SU-DHL-6 (cell line): ENCODE results near the gene IRF2.

Experiments
- H2AFZ ChIP-seq: fragments of 200-600 bp; sonication (generic); 2 replicates; pipeline ENCODE4 v1.6.1; 2014; ENCODE audit warnings: low read depth, mild to moderate bottlenecking, moderate library complexity, mixed read lengths, antibody characterized with exemption, low read length; ENCODE audit not compliant: severe bottlenecking
- H3F3A ChIP-seq: fragments of 200-600 bp; shearing (Covaris generic); 2 replicates; pipeline ENCODE4 v1.6.0; 2016; ENCODE audit warnings: antibody characterized with exemption, mild to moderate bottlenecking; ENCODE audit not compliant: insufficient read depth
- H3K27ac ChIP-seq: fragments of 200-600 bp; sonication (generic); 2 replicates; pipeline ENCODE4 v1.5.1; 2016; ENCODE audit warnings: low read depth, mild to moderate bottlenecking, low read length, moderate library complexity, mixed read lengths
- H3K27me3 ChIP-seq: fragments of 200-600 bp; sonication (generic), shearing (Covaris generic); 2 replicates; pipeline ENCODE4 v1.6.0; 2014; ENCODE audit warnings: mild to moderate bottlenecking, low read length
- H3K36me3 ChIP-seq: fragments of 200-600 bp; sonication (generic); 2 replicates; pipeline ENCODE4 v1.6.1; 2014; ENCODE audit warnings: mild to moderate bottlenecking, low read length, mixed read lengths
- H3K4me2 ChIP-seq: fragments of 300-600, 200-600 bp; shearing (Covaris generic), sonication (generic); 2 replicates; pipeline ENCODE4 v1.6.0; 2014; ENCODE audit warnings: low read length, low read depth, mild to moderate bottlenecking; ENCODE audit not compliant: poor library complexity, severe bottlenecking
- H3K4me3 ChIP-seq: fragments of 200-600 bp; sonication (generic); 2 replicates; pipeline ENCODE4 v1.5.1; 2014; ENCODE audit warnings: antibody characterized with exemption, low read length, mild to moderate bottlenecking, mixed read lengths; ENCODE audit not compliant: insufficient read depth, poor library complexity, severe bottlenecking
- H3K79me2 ChIP-seq: fragments of 200-600 bp; sonication (generic); 2 replicates; pipeline ENCODE4 v1.6.1; 2014; ENCODE audit warnings: mild to moderate bottlenecking, low read length, moderate library complexity; ENCODE audit not compliant: insufficient read depth
- H3K9ac ChIP-seq: fragments of 200-600 bp; sonication (generic); 2 replicates; pipeline ENCODE4 v1.7.0; 2014; ENCODE audit warnings: mild to moderate bottlenecking, low read length
- H3K9me2 ChIP-seq: fragments of 200-600 bp; sonication (generic); replicated peaks from 2 replicates; pipeline ENCODE4 v1.6.1; 2014; ENCODE audit warnings: low read length; ENCODE audit not compliant: insufficient read depth
- H3K9me3 ChIP-seq: fragments of 200-600 bp; sonication (generic); 2 replicates; pipeline ENCODE4 v1.6.1; 2014; ENCODE audit warnings: low read length, mixed read lengths; ENCODE audit not compliant: insufficient read depth
- H4K20me1 ChIP-seq: fragments of 200-600 bp; sonication (generic); 2 replicates; pipeline ENCODE4 v1.6.1; 2014; ENCODE audit warnings: low read depth, mild to moderate bottlenecking, antibody characterized with exemption, low read length, moderate library complexity, mixed read lengths
- EZH2phosphoT487 ChIP-seq: fragments of 200-600 bp; sonication (generic), shearing (Covaris generic); conservative IDR thresholded peaks from 2 replicates; pipeline ENCODE4 v1.6.1; 2018; ENCODE audit warnings: mild to moderate bottlenecking, antibody characterized with exemption, low read length, moderate library complexity, mixed read lengths
- TF ChIP-seq, protein P1 (sequence below): fragments of 200-600 bp; sonication (generic); IDR thresholded peaks from one replicate; pipeline ENCODE4 v1.5.1; 2017; ENCODE audit warnings: antibody characterized with exemption, mild to moderate bottlenecking, low read length, moderate library complexity; ENCODE audit not compliant: insufficient read depth, poor library complexity, severe bottlenecking

Gene IRF2

DNA sequence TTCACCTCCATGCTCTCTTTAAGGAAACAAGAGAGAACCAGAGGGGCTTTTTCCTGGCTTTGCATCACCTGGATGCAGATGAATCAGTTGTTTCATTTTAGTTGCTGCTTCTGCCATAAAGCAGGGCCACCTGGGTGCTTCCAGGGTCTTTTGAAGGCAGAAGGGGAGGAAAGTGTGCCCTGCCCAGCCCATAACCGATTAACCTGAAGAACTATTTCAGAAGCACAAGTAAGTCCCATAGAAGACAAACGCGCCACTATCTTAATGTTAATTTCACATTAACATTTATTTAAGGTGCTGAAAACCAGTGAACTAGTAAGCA, 32.1 kb downstream of the IRF2 start:
- TF ChIP-seq, protein P1, sequence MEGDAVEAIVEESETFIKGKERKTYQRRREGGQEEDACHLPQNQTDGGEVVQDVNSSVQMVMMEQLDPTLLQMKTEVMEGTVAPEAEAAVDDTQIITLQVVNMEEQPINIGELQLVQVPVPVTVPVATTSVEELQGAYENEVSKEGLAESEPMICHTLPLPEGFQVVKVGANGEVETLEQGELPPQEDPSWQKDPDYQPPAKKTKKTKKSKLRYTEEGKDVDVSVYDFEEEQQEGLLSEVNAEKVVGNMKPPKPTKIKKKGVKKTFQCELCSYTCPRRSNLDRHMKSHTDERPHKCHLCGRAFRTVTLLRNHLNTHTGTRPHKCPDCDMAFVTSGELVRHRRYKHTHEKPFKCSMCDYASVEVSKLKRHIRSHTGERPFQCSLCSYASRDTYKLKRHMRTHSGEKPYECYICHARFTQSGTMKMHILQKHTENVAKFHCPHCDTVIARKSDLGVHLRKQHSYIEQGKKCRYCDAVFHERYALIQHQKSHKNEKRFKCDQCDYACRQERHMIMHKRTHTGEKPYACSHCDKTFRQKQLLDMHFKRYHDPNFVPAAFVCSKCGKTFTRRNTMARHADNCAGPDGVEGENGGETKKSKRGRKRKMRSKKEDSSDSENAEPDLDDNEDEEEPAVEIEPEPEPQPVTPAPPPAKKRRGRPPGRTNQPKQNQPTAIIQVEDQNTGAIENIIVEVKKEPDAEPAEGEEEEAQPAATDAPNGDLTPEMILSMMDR = no peak
- TF ChIP-seq EZH2phosphoT487 = no peak
- H3K36me3 ChIP-seq = no peaks in the 10 kb centered on the region
- no peak overlapping the region for H3K4me3 ChIP-seq
- no peaks in the 10 kb centered on the region for H3K27me3 ChIP-seq
- no peaks in the 10 kb centered on the region for H3F3A ChIP-seq
- no peak overlapping the region for H3K27ac ChIP-seq
- H3K9me3 ChIP-seq = no peaks in the 10 kb centered on the region
- no peaks in the 10 kb centered on the region for H3K9me2 ChIP-seq
- no peak overlapping the region for H3K4me2 ChIP-seq
- no peak overlapping the region for H2AFZ ChIP-seq
- peaks cover 48% of the 10 kb centered on the region for H3K79me2 ChIP-seq
- H4K20me1 ChIP-seq = no peaks in the 10 kb centered on the region; the same call in 1 of the 2 replicates
- H3K9ac ChIP-seq = no peak overlapping the region

DNA sequence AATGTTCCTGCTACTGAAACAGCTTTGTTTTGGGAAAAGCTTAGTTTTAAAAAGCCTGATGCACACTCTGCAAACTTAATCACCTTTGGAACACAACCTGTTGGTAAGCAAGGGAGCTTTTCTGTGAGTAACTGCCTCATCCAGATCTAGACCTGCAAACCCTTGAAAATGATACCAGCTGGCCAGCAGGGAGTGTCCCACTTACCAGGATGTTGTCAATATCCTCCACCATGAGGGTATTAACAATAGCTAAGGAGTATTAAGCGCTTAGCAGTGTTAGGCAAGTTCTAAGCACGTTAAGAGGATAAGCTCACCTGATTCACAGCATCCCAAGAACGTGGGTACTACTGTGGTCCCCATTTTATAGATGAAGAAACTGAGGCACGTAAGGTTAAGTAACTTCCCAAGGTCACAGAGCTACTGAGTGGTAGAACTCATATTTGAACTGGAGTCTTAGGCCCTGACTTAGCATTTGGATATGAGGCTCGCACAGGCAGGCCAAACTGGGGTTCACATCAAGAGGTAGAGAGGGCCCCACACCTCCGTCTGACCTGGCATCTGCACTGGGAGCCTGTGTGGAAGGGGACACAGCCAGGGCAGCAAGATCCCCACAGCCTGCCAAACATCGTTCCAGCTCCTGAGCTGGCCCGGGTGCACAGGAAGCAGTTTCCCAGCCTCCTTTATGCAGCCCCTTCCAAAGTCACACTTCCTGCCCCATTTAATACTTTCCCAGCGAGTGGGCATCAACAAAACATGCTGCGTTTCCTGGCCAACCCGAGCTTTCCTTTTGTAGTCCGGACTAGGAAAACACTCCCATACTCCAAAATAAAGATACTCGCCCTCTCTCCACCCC, 32.7 kb downstream of the IRF2 start:
- TF ChIP-seq, protein P1 = no peak
- no peak for TF ChIP-seq EZH2phosphoT487
- H3K27ac ChIP-seq = no peak overlapping the region
- H2AFZ ChIP-seq = no peak overlapping the region
- H3F3A ChIP-seq = no peaks in the 10 kb centered on the region
- H3K4me2 ChIP-seq = no peak overlapping the region
- H3K4me3 ChIP-seq = no peak overlapping the region
- H4K20me1 ChIP-seq = no peaks in the 10 kb centered on the region; the same call in 1 of the 2 replicates
- H3K79me2 ChIP-seq = peaks cover 49% of the 10 kb centered on the region
- H3K36me3 ChIP-seq = no peaks in the 10 kb centered on the region
- no peaks in the 10 kb centered on the region for H3K27me3 ChIP-seq
- H3K9me3 ChIP-seq = no peaks in the 10 kb centered on the region
- H3K9me2 ChIP-seq = no peaks in the 10 kb centered on the region
- H3K9ac ChIP-seq = no peak overlapping the region

DNA sequence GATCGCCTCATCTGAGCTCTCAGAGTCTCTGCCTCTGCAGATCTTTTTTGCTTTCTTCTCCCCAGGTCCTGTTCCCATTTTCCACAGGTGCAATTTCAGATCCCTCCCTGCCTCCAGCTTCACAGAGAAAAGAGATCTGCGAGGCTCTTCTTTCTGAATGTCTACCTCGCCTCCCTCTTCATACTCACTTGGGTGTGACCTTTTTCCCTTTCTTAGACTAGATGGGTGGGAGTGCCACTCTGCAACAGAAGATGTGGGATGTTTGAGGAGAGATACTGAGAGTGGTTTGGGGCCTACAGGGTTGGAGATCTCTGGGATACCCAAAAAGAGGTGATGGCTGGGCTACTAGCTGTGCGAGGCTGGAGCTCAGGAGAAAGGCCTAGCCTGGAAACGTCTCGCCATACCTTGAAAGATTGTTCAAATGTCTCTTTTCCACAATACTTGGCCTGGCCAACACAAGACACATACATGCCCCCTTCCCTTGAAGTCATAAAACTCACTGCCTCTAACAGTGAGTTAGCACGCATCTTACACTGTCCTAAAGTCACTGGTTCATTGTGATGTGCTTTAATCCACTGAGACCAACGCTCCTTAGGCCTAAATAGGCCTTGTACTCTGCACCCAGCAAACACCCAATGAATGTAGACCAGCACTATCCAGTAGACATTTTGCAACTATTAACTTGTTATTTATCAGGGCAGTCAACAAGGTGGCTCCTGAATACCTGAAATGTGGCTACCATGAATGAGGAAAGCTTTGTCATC, 33.6 kb downstream of the IRF2 start:
- H3K4me3 ChIP-seq = no peak overlapping the region
- H4K20me1 ChIP-seq = no peaks in the 10 kb centered on the region; the same call in 1 of the 2 replicates
- no peaks in the 10 kb centered on the region for H3F3A ChIP-seq
- H3K27me3 ChIP-seq = no peaks in the 10 kb centered on the region
- H3K27ac ChIP-seq = no peak overlapping the region
- no peaks in the 10 kb centered on the region for H3K9me3 ChIP-seq
- no peak overlapping the region for H3K4me2 ChIP-seq
- H3K79me2 ChIP-seq = peaks cover 44% of the 10 kb centered on the region
- no peak overlapping the region for H3K9ac ChIP-seq
- no peak overlapping the region for H2AFZ ChIP-seq
- TF ChIP-seq EZH2phosphoT487 = no peak
- TF ChIP-seq, protein P1 = no peak
- no peaks in the 10 kb centered on the region for H3K9me2 ChIP-seq
- no peaks in the 10 kb centered on the region for H3K36me3 ChIP-seq
